Panc1 (cell line): Measurements from ENCODE around the gene VIPR2. TPM values are rescaled to one million over a fixed set of nuclear protein-coding genes. Genes with fewer than 3 reads are reported as not detected.

Experiments used
- ATAC-seq: fragments of 200-7000 bp; cut with Tn5 transposase; 2 replicates; pipeline ENCODE4 v1.9.1; 2020; ENCODE audit warnings: mild to moderate bottlenecking, moderate library complexity
- BruUV-seq: library from RNA; stranded (reverse); fragments of 400-500 nt; replicated peaks from 2 replicates; lab custom pipeline; 2021; lab: Mats Ljungman, UMichigan
- CTCF ChIA-PET: fragments of 300-600 bp; sonication (Branson Sonifier 250); formaldehyde crosslinking; loops from one replicate; lab custom pipeline; 2022; ENCODE audit warnings: antibody characterized with exemption; lab: Charles Lee
- POLR2A ChIA-PET: fragments of 300-600 bp; sonication (Branson Sonifier 250); formaldehyde crosslinking; loops from one replicate; lab custom pipeline; 2022; ENCODE audit warnings: antibody characterized with exemption; lab: Charles Lee
- DNase-seq: peaks from one replicate; pipeline ENCODE4 v3.0.0-alpha.2; 2010; ENCODE audit warnings: low read depth, low spot score
- H3K27ac ChIP-seq: 2 replicates; pipeline ENCODE4 v1.5.1; 2011; ENCODE audit warnings: mild to moderate bottlenecking, low read length, inconsistent platforms
- H3K27me3 ChIP-seq: fragments of 200-500 bp; sonication (Bioruptor generic); 2 replicates; pipeline ENCODE4 v1.6.0; 2014; ENCODE audit warnings: low read length, inconsistent platforms; ENCODE audit not compliant: control insufficient read depth, insufficient read depth
- H3K36me3 ChIP-seq: fragments of 200-500 bp; sonication (Bioruptor generic); 2 replicates; pipeline ENCODE4 v1.5.1; 2014; ENCODE audit warnings: inconsistent platforms, mild to moderate bottlenecking, low read length, moderate library complexity; ENCODE audit not compliant: control insufficient read depth, insufficient read depth
- H3K4me1 ChIP-seq: 2 replicates; pipeline ENCODE4 v1.5.1; 2011; ENCODE audit warnings: inconsistent platforms, mild to moderate bottlenecking, low read length, moderate library complexity; ENCODE audit not compliant: control insufficient read depth, insufficient read depth
- H3K4me3 ChIP-seq, 2 experiments: 2 replicates each; pipeline ENCODE4 v1.5.1; 2011 to 2012; ENCODE audit warnings: low read depth in 2 of 2, low read length in 2 of 2, mild to moderate bottlenecking in 2 of 2, inconsistent platforms in 1 of 2, moderate library complexity in 1 of 2
- H3K9me3 ChIP-seq: fragments of 200-500 bp; sonication (Bioruptor generic); 2 replicates; pipeline ENCODE4 v1.5.1; 2014; ENCODE audit warnings: low read depth, mild to moderate bottlenecking, inconsistent platforms, low read length, moderate library complexity; ENCODE audit not compliant: control insufficient read depth, insufficient read depth
- POLR2AphosphoS5 ChIP-seq: IDR thresholded peaks from 2 replicates; pipeline ENCODE4 v1.6.1; 2012; ENCODE audit warnings: mild to moderate bottlenecking, low read depth, low read length, moderate library complexity
- SIN3A ChIP-seq: IDR thresholded peaks from 2 replicates; pipeline ENCODE4 v1.6.1; 2012; ENCODE audit warnings: low read depth, mild to moderate bottlenecking, low read length, moderate library complexity, borderline replicate concordance; ENCODE audit not compliant: insufficient read depth
- TCF7L2 ChIP-seq: IDR thresholded peaks from 2 replicates; pipeline ENCODE4 v1.6.1; 2011; ENCODE audit warnings: mild to moderate bottlenecking, low read depth, low read length, inconsistent platforms
- in situ Hi-C: cut with HindIII; loops from 2 replicates; pipeline ENCODE4 v1.10.0; 2016; ENCODE audit warnings: low sequenced_read_pairs, low pct_unique_long_range_greater_than_20kb
- intact Hi-C: fragments of 100-400 bp; cut with micrococcal nuclease; formaldehyde crosslinking; loops from one replicate; pipeline ENCODE4 v1.10.0; 2022; ENCODE audit not compliant: unreplicated experiment
- total RNA-seq: library from RNA; stranded (reverse); gene quantifications from one replicate; pipeline ENCODE4 v1.2.1, GENCODE V29; 2021; ENCODE audit not compliant: unreplicated experiment
- TF ChIP-seq, protein P1 (sequence below): fragments of 450-650 bp; IDR thresholded peaks from 2 replicates; pipeline ENCODE4 v1.5.1; 2017; ENCODE audit warnings: mild to moderate bottlenecking
- TF ChIP-seq, protein P2 (sequence below), 2 experiments: IDR thresholded peaks; 2 replicates each; pipeline ENCODE4 v1.6.1; 2011 to 2012; ENCODE audit warnings: low read depth in 2 of 2, control low read depth in 1 of 2, low read length in 1 of 2, mild to moderate bottlenecking in 1 of 2, moderate library complexity in 1 of 2; ENCODE audit not compliant: insufficient read depth in 1 of 2

Gene VIPR2
- total RNA-seq, 1 experiment from 2014 or later: not detected

DNA sequence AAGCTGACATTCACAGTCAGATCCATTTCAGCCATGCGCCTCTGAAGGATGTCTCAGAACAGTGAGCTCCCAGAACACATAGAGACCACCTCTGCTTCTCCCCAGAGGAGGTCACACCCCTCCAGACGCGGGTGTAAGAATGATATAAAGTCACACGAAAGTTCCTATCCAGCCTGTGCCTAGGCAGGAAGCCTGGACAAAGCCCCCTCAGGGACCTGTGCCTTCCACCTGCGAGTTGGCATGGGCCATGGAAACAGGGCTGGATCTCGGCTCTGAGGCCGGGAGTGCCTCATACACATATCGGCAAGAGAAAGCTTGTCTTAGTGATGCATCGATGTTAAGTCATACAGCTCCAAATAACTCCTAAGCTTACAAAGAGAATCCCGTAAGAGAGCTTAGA is 5.0 kb downstream of the VIPR2 start:
- ATAC-seq (no peak), DNase-seq (no peak)
- intact Hi-C loops (no loop called here), in situ Hi-C loops (no loop called here)
- Histone ChIP-seq H3K4me3 (no peak overlapping the region), H3K27ac (no peak overlapping the region), H3K4me1 (no peaks in the 10 kb centered on the region; the same call in 1 of the 2 replicates), H3K27me3 (peaks cover 15% of the 10 kb centered on the region), H3K9me3 (no peaks in the 10 kb centered on the region), H3K36me3 (no peaks in the 10 kb centered on the region)
- ChIA-PET POLR2A (no interaction called here), CTCF (no interaction called here)
- no TSS peak for BruUV-seq
- TF ChIP-seq, protein P1, sequence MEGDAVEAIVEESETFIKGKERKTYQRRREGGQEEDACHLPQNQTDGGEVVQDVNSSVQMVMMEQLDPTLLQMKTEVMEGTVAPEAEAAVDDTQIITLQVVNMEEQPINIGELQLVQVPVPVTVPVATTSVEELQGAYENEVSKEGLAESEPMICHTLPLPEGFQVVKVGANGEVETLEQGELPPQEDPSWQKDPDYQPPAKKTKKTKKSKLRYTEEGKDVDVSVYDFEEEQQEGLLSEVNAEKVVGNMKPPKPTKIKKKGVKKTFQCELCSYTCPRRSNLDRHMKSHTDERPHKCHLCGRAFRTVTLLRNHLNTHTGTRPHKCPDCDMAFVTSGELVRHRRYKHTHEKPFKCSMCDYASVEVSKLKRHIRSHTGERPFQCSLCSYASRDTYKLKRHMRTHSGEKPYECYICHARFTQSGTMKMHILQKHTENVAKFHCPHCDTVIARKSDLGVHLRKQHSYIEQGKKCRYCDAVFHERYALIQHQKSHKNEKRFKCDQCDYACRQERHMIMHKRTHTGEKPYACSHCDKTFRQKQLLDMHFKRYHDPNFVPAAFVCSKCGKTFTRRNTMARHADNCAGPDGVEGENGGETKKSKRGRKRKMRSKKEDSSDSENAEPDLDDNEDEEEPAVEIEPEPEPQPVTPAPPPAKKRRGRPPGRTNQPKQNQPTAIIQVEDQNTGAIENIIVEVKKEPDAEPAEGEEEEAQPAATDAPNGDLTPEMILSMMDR: no peak
- no peak for TF ChIP-seq SIN3A
- no peak for TF ChIP-seq TCF7L2
- TF ChIP-seq, protein P2, sequence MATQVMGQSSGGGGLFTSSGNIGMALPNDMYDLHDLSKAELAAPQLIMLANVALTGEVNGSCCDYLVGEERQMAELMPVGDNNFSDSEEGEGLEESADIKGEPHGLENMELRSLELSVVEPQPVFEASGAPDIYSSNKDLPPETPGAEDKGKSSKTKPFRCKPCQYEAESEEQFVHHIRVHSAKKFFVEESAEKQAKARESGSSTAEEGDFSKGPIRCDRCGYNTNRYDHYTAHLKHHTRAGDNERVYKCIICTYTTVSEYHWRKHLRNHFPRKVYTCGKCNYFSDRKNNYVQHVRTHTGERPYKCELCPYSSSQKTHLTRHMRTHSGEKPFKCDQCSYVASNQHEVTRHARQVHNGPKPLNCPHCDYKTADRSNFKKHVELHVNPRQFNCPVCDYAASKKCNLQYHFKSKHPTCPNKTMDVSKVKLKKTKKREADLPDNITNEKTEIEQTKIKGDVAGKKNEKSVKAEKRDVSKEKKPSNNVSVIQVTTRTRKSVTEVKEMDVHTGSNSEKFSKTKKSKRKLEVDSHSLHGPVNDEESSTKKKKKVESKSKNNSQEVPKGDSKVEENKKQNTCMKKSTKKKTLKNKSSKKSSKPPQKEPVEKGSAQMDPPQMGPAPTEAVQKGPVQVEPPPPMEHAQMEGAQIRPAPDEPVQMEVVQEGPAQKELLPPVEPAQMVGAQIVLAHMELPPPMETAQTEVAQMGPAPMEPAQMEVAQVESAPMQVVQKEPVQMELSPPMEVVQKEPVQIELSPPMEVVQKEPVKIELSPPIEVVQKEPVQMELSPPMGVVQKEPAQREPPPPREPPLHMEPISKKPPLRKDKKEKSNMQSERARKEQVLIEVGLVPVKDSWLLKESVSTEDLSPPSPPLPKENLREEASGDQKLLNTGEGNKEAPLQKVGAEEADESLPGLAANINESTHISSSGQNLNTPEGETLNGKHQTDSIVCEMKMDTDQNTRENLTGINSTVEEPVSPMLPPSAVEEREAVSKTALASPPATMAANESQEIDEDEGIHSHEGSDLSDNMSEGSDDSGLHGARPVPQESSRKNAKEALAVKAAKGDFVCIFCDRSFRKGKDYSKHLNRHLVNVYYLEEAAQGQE (IDR thresholded peaks at IDR 0.05; ENCODE audit: insufficient read depth in 1 of 2, low read depth in 2 of 2, low read length in 1 of 2): no peak
- TF ChIP-seq POLR2AphosphoS5: no peak

DNA sequence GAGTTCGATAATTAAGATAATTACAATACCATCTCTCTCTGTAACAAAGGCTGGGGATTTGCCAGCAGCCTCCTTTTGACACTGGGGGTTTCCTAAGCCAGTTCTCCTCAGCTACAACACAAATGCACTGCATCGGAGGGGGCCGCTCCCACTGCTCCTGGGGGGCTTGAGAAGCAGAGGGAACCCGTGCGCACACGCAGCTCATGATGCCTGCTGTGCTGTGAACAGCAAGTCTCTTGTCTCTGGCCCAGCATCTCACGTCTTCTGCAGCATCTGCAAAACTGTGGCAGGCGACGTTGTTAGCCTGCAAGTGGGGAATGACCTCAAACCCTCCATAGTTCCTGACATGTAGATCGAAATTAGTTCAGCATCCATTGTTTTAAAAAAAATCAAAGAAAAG is 5.5 kb downstream of the VIPR2 start:
- peaks cover 15% of the 10 kb centered on the region for H3K27me3 ChIP-seq
- POLR2A ChIA-PET: no interaction called here
- BruUV-seq: no TSS peak

More for the DNA sequence above, 5.5 kb downstream of the VIPR2 start:
- intact Hi-C loops: no loop called here
- DNase-seq: no peak
- Histone ChIP-seq H3K36me3 (no peaks in the 10 kb centered on the region), H3K27ac (no peak overlapping the region), H3K4me3 (no peak overlapping the region), H3K9me3 (no peaks in the 10 kb centered on the region), H3K4me1 (no peaks in the 10 kb centered on the region; the same call in 1 of the 2 replicates)
- CTCF ChIA-PET: no interaction called here
- TF ChIP-seq TCF7L2: no peak
- TF ChIP-seq, protein P1: no peak
- TF ChIP-seq, protein P2 (IDR thresholded peaks at IDR 0.05; ENCODE audit: insufficient read depth in 1 of 2, low read depth in 2 of 2, low read length in 1 of 2): no peak
- no peak for TF ChIP-seq SIN3A
- TF ChIP-seq POLR2AphosphoS5: no peak
- in situ Hi-C loops: no loop called here
- ATAC-seq: no peak
